KMS-11 (cell line): Measurements from ENCODE around the gene FNTB.

Source experiments
- H2AFZ ChIP-seq: fragments of 200-600 bp; sonication (generic); 2 replicates; pipeline ENCODE4 v1.6.1; 2016; ENCODE audit warnings: antibody characterized with exemption, mixed run types, low read depth
- H3K27ac ChIP-seq: fragments of 200-600 bp; sonication (generic); 2 replicates; pipeline ENCODE4 v1.6.1; 2016; ENCODE audit warnings: mild to moderate bottlenecking, mixed run types
- H3K27me3 ChIP-seq: fragments of 200-600 bp; sonication (generic); 2 replicates; pipeline ENCODE4 v1.6.1; 2017; ENCODE audit warnings: mild to moderate bottlenecking, low read depth, mixed run types, moderate library complexity; ENCODE audit not compliant: insufficient read depth
- H3K36me3 ChIP-seq: fragments of 200-600 bp; sonication (generic); 2 replicates; pipeline ENCODE4 v1.6.1; 2017; ENCODE audit warnings: mild to moderate bottlenecking, mixed run types; ENCODE audit not compliant: insufficient read depth
- H3K4me1 ChIP-seq: fragments of 200-600 bp; sonication (generic); 2 replicates; pipeline ENCODE4 v1.6.1; 2016; ENCODE audit warnings: mild to moderate bottlenecking, low read depth, mixed run types; ENCODE audit not compliant: poor library complexity, severe bottlenecking
- H3K4me2 ChIP-seq: fragments of 200-600 bp; sonication (generic); 2 replicates; pipeline ENCODE4 v1.7.0; 2016; ENCODE audit warnings: mild to moderate bottlenecking, mixed run types
- H3K4me3 ChIP-seq: fragments of 200-600 bp; sonication (generic); IDR thresholded peaks from 2 replicates; pipeline ENCODE4 v1.6.1; 2017; ENCODE audit warnings: low read depth, low read length, mixed read lengths; ENCODE audit not compliant: insufficient read depth
- H3K79me2 ChIP-seq: fragments of 200-600 bp; sonication (generic); 2 replicates; pipeline ENCODE4 v1.6.1; 2016; ENCODE audit warnings: low read depth, mixed run types; ENCODE audit not compliant: insufficient read depth
- H3K9ac ChIP-seq: fragments of 200-600 bp; sonication (generic); 2 replicates; pipeline ENCODE4 v1.6.1; 2016; ENCODE audit warnings: mild to moderate bottlenecking, mixed run types
- H4K20me1 ChIP-seq: fragments of 200-600 bp; sonication (generic); 2 replicates; pipeline ENCODE4 v1.6.1; 2016; ENCODE audit warnings: mild to moderate bottlenecking, mixed run types; ENCODE audit not compliant: insufficient read depth
- TF ChIP-seq, protein P1 (sequence below): fragments of 200-600 bp; sonication (generic); conservative IDR thresholded peaks from 2 replicates; pipeline ENCODE4 v1.6.1; 2017; ENCODE audit warnings: low read depth, mild to moderate bottlenecking, antibody characterized with exemption, low read length, moderate library complexity, mixed read lengths

FNTB gene

DNA sequence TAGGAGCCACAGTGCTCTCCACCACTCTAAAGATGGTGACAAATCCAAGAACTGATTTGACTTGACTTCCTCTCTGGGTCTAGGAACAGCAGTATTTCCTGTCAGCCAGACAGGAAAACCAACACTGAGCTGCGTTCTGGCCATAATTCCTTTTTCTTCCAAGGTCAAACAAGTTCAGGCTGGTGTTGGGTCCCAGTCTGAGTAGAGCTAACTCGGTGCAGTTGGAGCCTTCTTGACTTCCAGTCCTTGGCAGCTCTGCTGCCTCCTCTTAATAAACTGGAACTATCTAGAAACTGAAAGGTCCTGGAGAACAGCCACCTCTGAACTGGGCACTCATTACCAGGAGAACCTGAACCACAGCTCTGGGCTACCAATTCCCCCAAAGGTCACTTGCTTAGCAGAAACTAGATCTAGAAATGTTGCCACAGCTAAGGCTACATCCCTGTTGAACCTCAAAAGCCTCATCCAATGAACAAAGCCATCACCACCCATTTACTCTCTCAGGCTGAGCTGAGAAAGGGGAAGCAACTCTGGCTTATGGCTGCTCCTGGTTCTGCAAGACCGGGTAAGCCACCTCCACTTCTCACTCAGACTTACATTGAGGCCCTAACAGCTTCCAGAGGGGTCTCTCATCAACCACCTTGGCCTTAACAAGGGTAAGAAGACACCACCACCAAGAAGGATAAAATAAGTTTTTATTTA lies 87.9 kb downstream of the FNTB start:
- Histone ChIP-seq H2AFZ (no peak overlapping the region), H4K20me1 (no peaks in the 10 kb centered on the region), H3K4me2 (no peak overlapping the region), H3K27ac (no peak overlapping the region), H3K27me3 (no peaks in the 10 kb centered on the region), H3K4me3 (no peak overlapping the region), H3K4me1 (peaks cover 27% of the 10 kb centered on the region), H3K79me2 (no peaks in the 10 kb centered on the region), H3K9ac (no peak overlapping the region), H3K36me3 (no peaks in the 10 kb centered on the region)
- TF ChIP-seq, protein P1, sequence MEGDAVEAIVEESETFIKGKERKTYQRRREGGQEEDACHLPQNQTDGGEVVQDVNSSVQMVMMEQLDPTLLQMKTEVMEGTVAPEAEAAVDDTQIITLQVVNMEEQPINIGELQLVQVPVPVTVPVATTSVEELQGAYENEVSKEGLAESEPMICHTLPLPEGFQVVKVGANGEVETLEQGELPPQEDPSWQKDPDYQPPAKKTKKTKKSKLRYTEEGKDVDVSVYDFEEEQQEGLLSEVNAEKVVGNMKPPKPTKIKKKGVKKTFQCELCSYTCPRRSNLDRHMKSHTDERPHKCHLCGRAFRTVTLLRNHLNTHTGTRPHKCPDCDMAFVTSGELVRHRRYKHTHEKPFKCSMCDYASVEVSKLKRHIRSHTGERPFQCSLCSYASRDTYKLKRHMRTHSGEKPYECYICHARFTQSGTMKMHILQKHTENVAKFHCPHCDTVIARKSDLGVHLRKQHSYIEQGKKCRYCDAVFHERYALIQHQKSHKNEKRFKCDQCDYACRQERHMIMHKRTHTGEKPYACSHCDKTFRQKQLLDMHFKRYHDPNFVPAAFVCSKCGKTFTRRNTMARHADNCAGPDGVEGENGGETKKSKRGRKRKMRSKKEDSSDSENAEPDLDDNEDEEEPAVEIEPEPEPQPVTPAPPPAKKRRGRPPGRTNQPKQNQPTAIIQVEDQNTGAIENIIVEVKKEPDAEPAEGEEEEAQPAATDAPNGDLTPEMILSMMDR: no peak

DNA sequence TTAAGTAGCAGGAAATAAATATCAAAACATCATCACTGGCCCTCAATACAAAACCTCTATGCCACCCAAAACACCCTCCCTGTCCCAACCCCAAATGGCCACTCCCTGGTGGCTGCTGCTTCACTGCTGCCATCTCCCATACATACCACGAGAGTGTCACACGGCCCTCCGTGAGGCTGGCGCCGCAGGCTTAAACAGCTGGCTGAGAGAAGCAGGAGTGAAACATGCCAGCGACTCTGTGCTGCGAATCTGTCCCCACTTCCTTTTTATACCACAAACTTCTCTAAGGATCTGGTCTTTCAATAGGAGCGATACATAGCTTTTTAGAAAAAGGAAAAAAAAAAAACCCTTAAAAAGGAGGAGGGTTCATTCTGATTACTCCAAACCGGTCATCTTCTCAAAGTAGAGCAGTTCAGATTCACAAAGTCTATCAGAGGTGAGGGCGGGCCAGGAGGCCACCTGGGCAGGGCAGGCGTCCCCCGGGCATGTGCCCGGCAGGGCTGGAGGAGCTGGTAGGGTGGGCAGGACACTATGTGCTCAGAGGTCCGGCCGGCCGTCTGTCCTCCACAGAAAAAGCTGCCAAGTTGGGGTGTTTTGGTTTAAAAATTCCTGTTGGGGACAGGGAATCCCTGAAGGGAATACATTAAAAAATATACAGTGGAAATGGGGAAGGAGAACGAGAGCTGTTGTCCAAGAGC lies 89.1 kb downstream of the FNTB start:
- no peak overlapping the region for H3K4me3 ChIP-seq
- no peaks in the 10 kb centered on the region for H3K27me3 ChIP-seq
- H3K79me2 ChIP-seq: no peaks in the 10 kb centered on the region
- no peaks in the 10 kb centered on the region for H4K20me1 ChIP-seq
- H3K27ac ChIP-seq: no peak overlapping the region
- TF ChIP-seq, protein P1: no peak
- H3K4me2 ChIP-seq: no peak overlapping the region
- H3K36me3 ChIP-seq: no peaks in the 10 kb centered on the region
- no peak overlapping the region for H2AFZ ChIP-seq
- peaks cover 27% of the 10 kb centered on the region for H3K4me1 ChIP-seq
- H3K9ac ChIP-seq: no peak overlapping the region

DNA sequence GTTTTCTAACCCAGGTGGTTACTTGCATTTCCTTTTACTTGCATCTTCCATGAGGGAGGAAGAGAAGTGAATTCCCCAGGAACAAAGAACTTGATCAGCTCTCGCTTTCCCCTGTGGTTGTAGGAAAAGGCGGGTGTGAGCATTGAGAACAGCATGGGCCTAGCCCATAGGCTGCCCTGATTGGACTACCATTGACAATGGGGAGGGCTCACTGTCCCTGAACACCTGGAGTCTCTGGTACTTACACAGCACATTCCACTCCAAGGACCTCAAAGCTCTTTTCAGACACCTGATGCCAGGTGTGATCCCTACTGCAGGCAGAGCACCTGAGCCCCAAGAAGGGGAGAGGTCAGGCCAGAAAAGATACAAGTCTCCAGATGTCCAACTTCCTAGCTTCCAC lies 90.6 kb downstream of the FNTB start:
- Histone ChIP-seq H3K4me3 (no peak overlapping the region), H3K9ac (no peak overlapping the region), H3K27me3 (no peaks in the 10 kb centered on the region), H3K27ac (no peak overlapping the region), H3K36me3 (no peaks in the 10 kb centered on the region), H2AFZ (no peak overlapping the region), H4K20me1 (no peaks in the 10 kb centered on the region), H3K79me2 (no peaks in the 10 kb centered on the region), H3K4me2 (no peak overlapping the region), H3K4me1 (peaks cover 20% of the 10 kb centered on the region)
- TF ChIP-seq, protein P1: no peak

DNA sequence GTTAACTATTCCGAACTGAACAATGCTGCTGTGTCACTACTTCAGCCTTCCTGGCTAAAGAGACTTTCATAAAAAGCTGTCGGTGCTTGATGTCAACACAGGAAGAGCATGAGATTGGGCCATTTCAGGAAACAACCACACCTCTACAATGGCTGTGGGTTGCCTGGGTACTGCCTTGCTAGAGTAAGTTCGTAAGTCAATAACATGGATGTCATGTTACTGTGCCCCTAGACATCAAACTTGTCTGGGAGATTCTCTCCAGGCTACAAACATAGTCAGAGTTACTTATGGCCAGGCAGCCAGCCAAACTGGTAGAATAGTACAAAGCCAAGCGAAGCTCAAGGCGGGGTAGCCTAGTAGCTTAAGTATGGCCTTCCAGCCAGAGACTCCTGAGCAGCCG lies 92.5 kb downstream of the FNTB start:
- Histone ChIP-seq H3K36me3 (no peaks in the 10 kb centered on the region), H3K27ac (no peak overlapping the region), H3K4me1 (peaks cover 16% of the 10 kb centered on the region), H3K4me2 (no peak overlapping the region), H3K79me2 (no peaks in the 10 kb centered on the region), H4K20me1 (no peaks in the 10 kb centered on the region), H3K4me3 (no peak overlapping the region), H3K9ac (no peak overlapping the region), H3K27me3 (no peaks in the 10 kb centered on the region), H2AFZ (no peak overlapping the region)
- TF ChIP-seq, protein P1: no peak
